SK-N-SH (cell line): ENCODE results near the gene NKX3-2. TPM values are rescaled to one million over a fixed set of nuclear protein-coding genes. Genes with fewer than 3 reads are reported as not detected.

Experiments
- CTCF ChIA-PET: fragments of 300-600, 350-600 bp; formaldehyde crosslinking; extraction: SDS; loops from one replicate; lab custom pipeline; 2021; lab: Yijun Ruan, JAX
- POLR2A ChIA-PET: fragments of 350-600 bp; sonication (Branson Sonifier 250); formaldehyde crosslinking; extraction: SDS; loops from one replicate; lab custom pipeline; 2020; ENCODE audit warnings: antibody characterized with exemption, inconsistent platforms; lab: Yijun Ruan, JAX
- DNase-seq: peaks from one replicate; pipeline ENCODE4 v3.0.0; 2012
- H2AFZ ChIP-seq: fragments of 200-600 bp; sonication (generic); 2 replicates; pipeline ENCODE4 v1.8.1; 2016; ENCODE audit warnings: antibody characterized with exemption, mild to moderate bottlenecking, low read depth
- H3F3A ChIP-seq: fragments of 200-600 bp; sonication (generic); replicated peaks from 2 replicates; pipeline ENCODE3; 2016; ENCODE audit warnings: antibody characterized with exemption, mild to moderate bottlenecking; ENCODE audit not compliant: insufficient read depth
- H3K27ac ChIP-seq, 2 experiments: fragments of 200-500 bp in 1 of 2; fragments of 200-600 bp in 1 of 2; sonication (Bioruptor generic) in 1 of 2; sonication (generic), shearing (Covaris generic) in 1 of 2; 2 replicates each; pipeline versions ENCODE4 v1.5.1 to v1.6.1; 2014 to 2016; ENCODE audit warnings: low read depth in 2 of 2, inconsistent platforms in 1 of 2, low read length in 1 of 2, mild to moderate bottlenecking in 1 of 2, mixed read lengths in 1 of 2
- H3K27me3 ChIP-seq: fragments of 200-600 bp; sonication (generic), shearing (Covaris generic); 2 replicates; pipeline ENCODE4 v1.6.1; 2016; ENCODE audit warnings: mixed run types; ENCODE audit not compliant: insufficient read depth
- H3K36me3 ChIP-seq, 2 experiments: fragments of 200-500 bp in 1 of 2; fragments of 200-600 bp in 1 of 2; sonication (Bioruptor generic) in 1 of 2; sonication (generic) in 1 of 2; replicated peaks in 1 of 2; 2 replicates each; pipeline versions ENCODE3 to v1.5.1; 2014 to 2016; ENCODE audit warnings: low read length in 1 of 2, mild to moderate bottlenecking in 1 of 2; ENCODE audit not compliant: insufficient read depth in 2 of 2, control insufficient read depth in 1 of 2
- H3K4me1 ChIP-seq, 2 experiments: fragments of 200-500 bp in 1 of 2; fragments of 200-600 bp in 1 of 2; sonication (Bioruptor generic) in 1 of 2; sonication (generic), shearing (Covaris generic) in 1 of 2; 2 replicates each; pipeline versions ENCODE4 v1.5.1 to v1.6.1; 2014 to 2016; ENCODE audit warnings: low read depth in 1 of 2, low read length in 1 of 2, mixed run types in 1 of 2; ENCODE audit not compliant: insufficient read depth in 2 of 2, control insufficient read depth in 1 of 2
- H3K4me2 ChIP-seq: fragments of 200-600 bp; sonication (generic), shearing (Covaris generic); 2 replicates; pipeline ENCODE4 v1.6.1; 2017; ENCODE audit warnings: mixed run types
- H3K4me3 ChIP-seq, 2 experiments: fragments of 200-500 bp in 1 of 2; fragments of 200-600 bp in 1 of 2; sonication (Bioruptor generic) in 1 of 2; sonication (generic), shearing (Covaris generic) in 1 of 2; 2 replicates each; pipeline versions ENCODE4 v1.5.1 to v1.8.1; 2014 to 2016; ENCODE audit warnings: low read depth in 2 of 2, inconsistent platforms in 1 of 2, low read length in 1 of 2, mild to moderate bottlenecking in 1 of 2, mixed read lengths in 1 of 2, moderate library complexity in 1 of 2
- H3K79me2 ChIP-seq: fragments of 200-600 bp; sonication (generic); 2 replicates; pipeline ENCODE4 v1.8.1; 2017; ENCODE audit warnings: mild to moderate bottlenecking; ENCODE audit not compliant: insufficient read depth
- H3K9ac ChIP-seq: fragments of 200-600 bp; sonication (generic); 2 replicates; pipeline ENCODE4 v1.6.1; 2017; ENCODE audit warnings: mixed run types
- H3K9me2 ChIP-seq: fragments of 200-600 bp; sonication (generic); 2 replicates; pipeline ENCODE4 v1.6.1; 2017; ENCODE audit warnings: mixed run types
- H3K9me3 ChIP-seq: fragments of 200-600 bp; sonication (generic); 2 replicates; pipeline ENCODE4 v1.6.1; 2017; ENCODE audit warnings: mixed run types, mild to moderate bottlenecking, moderate library complexity
- H4K20me1 ChIP-seq: fragments of 200-600 bp; sonication (generic); 2 replicates; pipeline ENCODE4 v1.6.1; 2017; ENCODE audit warnings: mild to moderate bottlenecking, mixed run types; ENCODE audit not compliant: insufficient read depth
- CHD2 ChIP-seq: fragments of 150-350 bp; IDR thresholded peaks from 2 replicates; pipeline ENCODE4 v1.6.1; 2018; ENCODE audit warnings: low read length; ENCODE audit not compliant: partially characterized antibody
- CTCF ChIP-seq: fragments of 200-600 bp; sonication (generic); IDR thresholded peaks from 2 replicates; pipeline ENCODE4 v1.6.1; 2017; ENCODE audit warnings: antibody characterized with exemption, mild to moderate bottlenecking, moderate library complexity
- EP300 ChIP-seq, 2 experiments: IDR thresholded peaks; 2 replicates each; pipeline versions ENCODE4 v1.4.0 to v1.6.1; 2012; ENCODE audit warnings: borderline replicate concordance in 1 of 2, low read depth in 1 of 2, low read length in 1 of 2
- EZH2phosphoT487 ChIP-seq: fragments of 200-600 bp; sonication (generic); IDR thresholded peaks from 2 replicates; pipeline ENCODE4 v1.6.1; 2017; ENCODE audit warnings: low read depth, mixed run types, mild to moderate bottlenecking, antibody characterized with exemption, moderate library complexity, borderline replicate concordance
- FOSL2 ChIP-seq: IDR thresholded peaks from 2 replicates; pipeline ENCODE4 v1.4.0; 2012; ENCODE audit warnings: low read depth, mild to moderate bottlenecking, moderate library complexity, borderline replicate concordance
- FOXJ3 ChIP-seq: sonication (generic); formaldehyde crosslinking; IDR thresholded peaks from 2 replicates; pipeline ENCODE4 v1.5.1; 2020; ENCODE audit warnings: mild to moderate bottlenecking, missing genetic modification reagents
- FOXM1 ChIP-seq: IDR thresholded peaks from 2 replicates; pipeline ENCODE4 v1.4.0; 2012; ENCODE audit warnings: low read depth, mild to moderate bottlenecking
- GABPA ChIP-seq: IDR thresholded peaks from 2 replicates; pipeline ENCODE4 v1.4.0; 2012; ENCODE audit warnings: low read depth, mild to moderate bottlenecking
- GATA2 ChIP-seq: sonication (generic); formaldehyde crosslinking; IDR thresholded peaks from 2 replicates; pipeline ENCODE4 v1.5.0; 2020; ENCODE audit warnings: mild to moderate bottlenecking, missing genetic modification reagents
- JUND ChIP-seq: IDR thresholded peaks from 2 replicates; pipeline ENCODE4 v1.4.0; 2012
- MXI1 ChIP-seq: IDR thresholded peaks from 2 replicates; pipeline ENCODE4 v1.6.1; 2012; ENCODE audit warnings: mild to moderate bottlenecking, low read depth, low read length, improper control_type of control experiment
- NFIC ChIP-seq: IDR thresholded peaks from 2 replicates; pipeline ENCODE4 v1.4.0; 2012; ENCODE audit warnings: borderline replicate concordance
- POLR2AphosphoS5 ChIP-seq: IDR thresholded peaks from 2 replicates; pipeline ENCODE4 v1.6.1; 2012; ENCODE audit warnings: low read depth, low read length
- RAD21 ChIP-seq: IDR thresholded peaks from 2 replicates; pipeline ENCODE4 v1.6.1; 2012; ENCODE audit warnings: mild to moderate bottlenecking, low read length
- RFX5 ChIP-seq: IDR thresholded peaks from 2 replicates; pipeline ENCODE4 v1.6.1; 2012; ENCODE audit warnings: mild to moderate bottlenecking, improper control_type of control experiment, low read length
- RXRA ChIP-seq: IDR thresholded peaks from 2 replicates; pipeline ENCODE4 v1.4.0; 2012; ENCODE audit warnings: low read depth, mild to moderate bottlenecking, borderline replicate concordance
- SMC3 ChIP-seq: IDR thresholded peaks from 2 replicates; pipeline ENCODE4 v1.6.1; 2012; ENCODE audit warnings: low read depth, low read length, improper control_type of control experiment
- TAF1 ChIP-seq: IDR thresholded peaks from 2 replicates; pipeline ENCODE4 v1.6.1; 2012; ENCODE audit warnings: low read depth, mild to moderate bottlenecking, low read length, moderate library complexity, borderline replicate concordance
- TCF12 ChIP-seq: IDR thresholded peaks from 2 replicates; pipeline ENCODE4 v1.4.0; 2012
- YY1 ChIP-seq: IDR thresholded peaks from 2 replicates; pipeline ENCODE4 v1.4.0; 2012; ENCODE audit warnings: low read depth, mild to moderate bottlenecking
- WGBS: methylation state at CpG from one replicate; pipeline ENCODE4 v1.1.6; 2017; ENCODE audit warnings: low lambda C conversion rate; 5-methylcytosine and 5-hydroxymethylcytosine counted together
- polyA plus RNA-seq, 3 experiments: library from polyadenylated mRNA; depleted of rRNA; stranded (reverse); fragments of >200 nt; gene quantifications; 2 replicates each; pipeline ENCODE4 v1.2.3, GENCODE V29; 2012
- TF ChIP-seq, protein P1 (sequence below): fragments of 150-350 bp; IDR thresholded peaks from 2 replicates; pipeline ENCODE4 v1.6.1; 2016; ENCODE audit warnings: mild to moderate bottlenecking, low read depth, low read length
- TF ChIP-seq, protein P2 (sequence below): IDR thresholded peaks from 2 replicates; pipeline ENCODE4; 2012

NKX3-2 gene
- polyA plus RNA-seq, 1 of the 3 experiments (the other 2 are of a cell fraction): 0.15 TPM

DNA sequence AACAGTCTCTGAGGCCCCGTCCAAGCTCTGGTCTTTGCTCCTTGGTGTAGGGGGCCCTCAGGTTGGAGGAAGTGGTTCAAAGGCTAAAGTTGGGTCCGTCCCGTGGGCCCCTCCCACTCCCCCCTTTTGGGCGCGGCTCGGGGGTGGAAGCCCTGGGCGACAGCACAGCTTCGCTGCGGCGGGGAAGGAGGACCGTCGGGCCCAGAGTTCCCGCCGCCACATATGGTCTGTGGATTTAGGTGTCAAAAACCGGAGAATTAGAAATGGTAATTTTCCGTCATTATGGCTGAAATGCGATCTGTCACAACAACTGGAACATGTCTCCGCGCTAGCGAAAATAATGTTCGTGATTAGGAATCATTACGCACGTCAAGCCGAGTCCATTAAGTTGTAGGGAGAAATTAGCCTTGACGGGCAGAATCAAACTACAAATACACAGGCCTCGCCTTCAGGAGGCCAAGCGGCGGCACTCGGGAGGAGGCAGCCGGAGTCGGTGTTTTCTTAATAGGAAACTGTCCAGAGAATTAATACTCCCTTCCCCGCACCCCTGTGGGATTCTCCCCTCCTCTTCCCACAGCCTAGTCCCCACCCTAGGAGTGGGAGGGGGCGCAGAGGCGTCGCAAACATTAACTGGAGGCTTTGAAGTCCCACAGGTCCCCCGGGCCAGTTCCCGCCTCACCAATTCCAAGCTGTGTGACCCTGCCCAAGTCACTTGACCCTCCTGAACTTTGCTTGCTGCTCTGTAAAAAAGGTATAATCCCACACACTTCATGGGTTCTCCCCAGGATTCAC, 15.0 kb downstream of the NKX3-2 start:
- WGBS: 18% methylated on average over 35 of the region's 37 CpGs
- Histone ChIP-seq H3K36me3 (no peaks in the 10 kb centered on the region), H2AFZ (no peak overlapping the region), H3K27me3 (peaks cover 93% of the 10 kb centered on the region), H3K4me1 (no peaks in the 10 kb centered on the region; a peak in 1 of 4 replicates), H3K4me2 (peak overlapping the region; percentile 16; the same call in 1 of the 2 replicates), H3K9ac (no peak overlapping the region), H3K4me3 (no peak overlapping the region), H3K9me3 (no peaks in the 10 kb centered on the region; the same call in 1 of the 2 replicates), H3F3A (peaks cover 3% of the 10 kb centered on the region), H3K79me2 (no peaks in the 10 kb centered on the region), H3K9me2 (no peaks in the 10 kb centered on the region), H3K27ac (no peak overlapping the region), H4K20me1 (no peaks in the 10 kb centered on the region)
- ChIA-PET CTCF (interaction anchor here (1.1 to 2.2 kb wide), 3 partner anchors 10 to 19 kb away, joined by 3 to 8 read pairs (median 7); no protein-coding TSS in a partner anchor), POLR2A (no interaction called here)
- peak; percentile 30 for DNase-seq
- TF ChIP-seq POLR2AphosphoS5 (no peak), MXI1 (no peak), YY1 (no peak), RFX5 (no peak), EP300 (IDR thresholded peaks at IDR 0.05; ENCODE audit: borderline replicate concordance in 1 of 2, low read depth in 1 of 2, low read length in 1 of 2) (no peak), JUND (no peak), CHD2 (no peak), CTCF (no peak), SMC3 (no peak), RXRA (no peak), NFIC (no peak)
- TF ChIP-seq, protein P1, sequence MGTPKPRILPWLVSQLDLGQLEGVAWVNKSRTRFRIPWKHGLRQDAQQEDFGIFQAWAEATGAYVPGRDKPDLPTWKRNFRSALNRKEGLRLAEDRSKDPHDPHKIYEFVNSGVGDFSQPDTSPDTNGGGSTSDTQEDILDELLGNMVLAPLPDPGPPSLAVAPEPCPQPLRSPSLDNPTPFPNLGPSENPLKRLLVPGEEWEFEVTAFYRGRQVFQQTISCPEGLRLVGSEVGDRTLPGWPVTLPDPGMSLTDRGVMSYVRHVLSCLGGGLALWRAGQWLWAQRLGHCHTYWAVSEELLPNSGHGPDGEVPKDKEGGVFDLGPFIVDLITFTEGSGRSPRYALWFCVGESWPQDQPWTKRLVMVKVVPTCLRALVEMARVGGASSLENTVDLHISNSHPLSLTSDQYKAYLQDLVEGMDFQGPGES: no peak

DNA sequence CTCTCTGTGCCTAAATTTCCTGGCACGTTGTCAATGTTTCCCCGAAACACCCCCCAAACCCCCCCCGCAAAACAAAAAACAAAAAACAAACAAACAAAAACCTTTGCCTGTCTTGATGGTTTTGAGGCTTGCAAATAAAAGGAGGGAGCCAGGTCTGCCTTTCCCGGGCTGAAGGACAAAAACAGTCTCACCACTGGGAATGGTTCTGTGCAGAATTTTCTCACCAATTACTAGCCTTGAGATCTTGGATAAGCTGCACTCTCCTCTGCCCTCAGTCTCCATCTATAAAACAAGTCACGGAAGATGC, 15.5 kb downstream of the NKX3-2 start:
- Histone ChIP-seq H2AFZ (no peak overlapping the region), H3K4me2 (peak overlapping the region; percentile 16; the same call in 1 of the 2 replicates), H3K4me1 (no peaks in the 10 kb centered on the region; a peak in 1 of 4 replicates), H3K79me2 (no peaks in the 10 kb centered on the region), H3K4me3 (no peak overlapping the region), H3K36me3 (no peaks in the 10 kb centered on the region), H4K20me1 (no peaks in the 10 kb centered on the region), H3K9ac (no peak overlapping the region), H3K9me2 (no peaks in the 10 kb centered on the region), H3K27ac (no peak overlapping the region), H3F3A (peaks cover 3% of the 10 kb centered on the region), H3K27me3 (peaks cover 93% of the 10 kb centered on the region), H3K9me3 (no peaks in the 10 kb centered on the region; the same call in 1 of the 2 replicates)
- ChIA-PET CTCF (no interaction called here), POLR2A (no interaction called here)
- peak; percentile 27 for DNase-seq
- 17% methylated on average over 5 of the region's 5 CpGs for WGBS
- TF ChIP-seq TAF1 (no peak), POLR2AphosphoS5 (no peak), CTCF (no peak), RAD21 (no peak), FOXJ3 (CRISPR knock-in tag) (no peak), GATA2 (CRISPR knock-in tag) (no peak), EP300 (IDR thresholded peaks at IDR 0.05; ENCODE audit: borderline replicate concordance in 1 of 2, low read depth in 1 of 2, low read length in 1 of 2) (no peak), SMC3 (no peak), EZH2phosphoT487 (no peak), FOXM1 (no peak), GABPA (no peak), TCF12 (no peak), FOSL2 (no peak)
- TF ChIP-seq, protein P2, sequence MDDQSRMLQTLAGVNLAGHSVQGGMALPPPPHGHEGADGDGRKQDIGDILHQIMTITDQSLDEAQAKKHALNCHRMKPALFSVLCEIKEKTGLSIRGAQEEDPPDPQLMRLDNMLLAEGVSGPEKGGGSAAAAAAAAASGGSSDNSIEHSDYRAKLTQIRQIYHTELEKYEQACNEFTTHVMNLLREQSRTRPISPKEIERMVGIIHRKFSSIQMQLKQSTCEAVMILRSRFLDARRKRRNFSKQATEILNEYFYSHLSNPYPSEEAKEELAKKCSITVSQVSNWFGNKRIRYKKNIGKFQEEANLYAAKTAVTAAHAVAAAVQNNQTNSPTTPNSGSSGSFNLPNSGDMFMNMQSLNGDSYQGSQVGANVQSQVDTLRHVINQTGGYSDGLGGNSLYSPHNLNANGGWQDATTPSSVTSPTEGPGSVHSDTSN: no peak
